Pancreas (tissue), 10 donors: ENCODE measurements around the gene LSM5. TPM values are rescaled to one million over a fixed set of nuclear protein-coding genes. Genes with fewer than 3 reads are reported as not detected.
A peak's percentile ranks its signal among the peaks of the same experiment; 100 is the strongest.

Source experiments
- ATAC-seq, 4 donors: fragments of 200-7000 bp; cut with Tn5 transposase; one replicate each; pipeline versions ENCODE4 v1.8.0 to v1.9.1; 2020; ENCODE audit warnings: mild to moderate bottlenecking in 4 of 4, moderate library complexity in 4 of 4
- DNase-seq, 6 donors: peaks; one replicate each; pipeline ENCODE4 v3.0.0-alpha.2; 2020
- FAIRE-seq: peaks from 2 replicates; lab custom pipeline; 2012; peaks lifted over from hg19 to GRCh38; lab: Jason Lieb, UNC
- H3K27ac ChIP-seq, 4 donors: fragments of 200-600 bp; sonication (generic); 1 replicate in 3 of 4; 2 replicates in 1 of 4; pipeline versions ENCODE4 v1.5.0 to v1.8.0; 2020
- H3K27me3 ChIP-seq, 4 donors: fragments of 200-600 bp; one replicate each; pipeline ENCODE4 v1.8.0; 2021
- H3K36me3 ChIP-seq, 3 donors: fragments of 200-600 bp; sonication (generic) in 1 of 3; one replicate each; pipeline versions ENCODE4 v1.5.0 to v1.8.0; 2020 to 2021
- H3K4me1 ChIP-seq, 3 donors: fragments of 200-600 bp; one replicate each; pipeline ENCODE4 v1.8.0; 2021
- H3K4me3 ChIP-seq, 4 donors: fragments of 200-600 bp; sonication (generic) in 2 of 4; one replicate each; pipeline versions ENCODE4 v1.5.0 to v1.8.0; 2020 to 2021
- H3K9me3 ChIP-seq, 4 donors: fragments of 200-600 bp; one replicate each; pipeline ENCODE4 v1.8.0; 2021
- CTCF ChIP-seq, 4 donors: fragments of 200-600 bp; sonication (generic) in 3 of 4; IDR thresholded peaks; one replicate each; pipeline versions ENCODE4 v1.5.0 to v1.8.0; 2021; ENCODE audit warnings: antibody characterized with exemption in 4 of 4
- WGBS, 2 donors: extraction: QIAGEN DNeasy Blood & Tissue Kit; methylation state at CpG; one replicate each; pipeline ENCODE4 v1.1.7; 2013; 5-methylcytosine and 5-hydroxymethylcytosine counted together
- intact Hi-C, 3 donors: fragments of 100-400 bp; cut with DNase I; formaldehyde crosslinking; loops; one replicate each; pipeline versions ENCODE4 v1.11.1 to v1.14.2; 2022
- polyA plus RNA-seq, 2 donors: library from polyadenylated mRNA; stranded (reverse); fragments of 200-250 nt; gene quantifications; one replicate each; pipeline ENCODE4 v1.2.3, GENCODE V29; 2013
- total RNA-seq, 6 donors: library from RNA; stranded (reverse); fragmentation: NEBNext Ultra II Directional in 4 of 6; extraction: Animal tissue kit (Norgen Biotek cat#: 25700) in 4 of 6; gene quantifications; one replicate each; pipeline versions ENCODE4 v1.2.1 to v1.2.4, GENCODE V29; 2021 to 2023
- donor health status: healthy with polysubstance abuse.
- donor health status: DM: no; HTN: no; CAD: no; lungs with moderate emphysema.
- donor health status: DM: no; HTN: no; CAD: no.
- donor health status: control.
- donor health status: control.
- donor health status: Bipolar disorder and iron deficiency.
- donor health status: DM: yes; HTN: yes; CAD: no.
- donor health status: DM: no; HTN: no; CAD: no.
- donor health status: DM: no; HTN: no; CAD: no.
- donor health status: DM: yes; HTN: yes; CAD: no.

Gene LSM5
- total and polyA plus RNA-seq, 8 donors, result 14.8 to 47.6 (median 21.8) TPM

- no peak for TF ChIP-seq CTCF (IDR thresholded peaks at IDR 0.05)
- 15% methylated on average over 3 of the region's 3 CpGs for WGBS, 2 donors
- intact Hi-C loops, result no loop called here
- H3K9me3 ChIP-seq, result no peaks in the 10 kb centered on the region
- peaks cover 0 to 8% (median 0%) of the 10 kb centered on the region in 3 donors for H3K36me3 ChIP-seq
- H3K4me1 ChIP-seq, result peaks cover 4 to 8% (median 7%) of the 10 kb centered on the region in 3 donors
- peak overlapping the region; percentile 21 to 66 (median 59) for H3K27ac ChIP-seq
- no peaks in the 10 kb centered on the region for H3K27me3 ChIP-seq
- FAIRE-seq (no peak), ATAC-seq (peak; percentile 76 to 90 (median 87)), DNase-seq (peak in 2 of 6 donors; percentile 30 to 31)
- H3K4me3 ChIP-seq, result no peak overlapping the region
These were observed 8.3 kb downstream of the LSM5 start for GRCh38 chr7:32481921-32482320.

- WGBS, 2 donors, result 47 to 68% methylated on average over 1 of the region's 1 CpG
- H3K27ac ChIP-seq, result peak overlapping the region; percentile 21 to 66 (median 59)
- FAIRE-seq, result no peak
These were observed 9.0 kb downstream of the LSM5 start for GRCh38 chr7:32481176-32481575.

GRCh38 chr7:32479574-32480200 lies 10.5 kb downstream of the LSM5 start:
- no peaks in the 10 kb centered on the region for H3K27me3 ChIP-seq
- peak; percentile 42 to 70 (median 64) for ATAC-seq
- peaks cover 4 to 8% (median 7%) of the 10 kb centered on the region in 3 donors for H3K4me1 ChIP-seq
- FAIRE-seq, result no peak
- H3K4me3 ChIP-seq, result no peak overlapping the region
- TF ChIP-seq CTCF (IDR thresholded peaks at IDR 0.05), result peak; percentile 29 to 72 (median 58)
- WGBS, 2 donors, result 67 to 83% methylated on average over 2 of the region's 2 CpGs
- H3K9me3 ChIP-seq, result no peaks in the 10 kb centered on the region
- no peak overlapping the region for H3K27ac ChIP-seq
- intact Hi-C loops, result loop anchor here in 1 of 3 donors (5.0 kb wide), 1 partner anchor 262 kb away; no protein-coding TSS in a partner anchor
- H3K36me3 ChIP-seq, result no peaks in the 10 kb centered on the region
- DNase-seq, result no peak

More at GRCh38 chr7:32481176-32481575, 9.0 kb downstream of the LSM5 start:
- ATAC-seq (peak in 1 of 4 donors; percentile 7), DNase-seq (no peak)
- no peaks in the 10 kb centered on the region for H3K27me3 ChIP-seq
- no peak overlapping the region for H3K4me3 ChIP-seq
- no peaks in the 10 kb centered on the region for H3K9me3 ChIP-seq
- no peak for TF ChIP-seq CTCF (IDR thresholded peaks at IDR 0.05)
- H3K4me1 ChIP-seq, result peaks cover 4 to 8% (median 7%) of the 10 kb centered on the region in 3 donors
- intact Hi-C loops, result no loop called here
- H3K36me3 ChIP-seq, result peaks cover 0 to 2% (median 0%) of the 10 kb centered on the region in 3 donors

- DNase-seq (no peak), FAIRE-seq (no peak), ATAC-seq (no peak)
- H3K9me3 ChIP-seq, result no peaks in the 10 kb centered on the region
- WGBS, 2 donors, result 92 to 93% methylated on average over 1 of the region's 1 CpG
- H3K4me3 ChIP-seq, result no peak overlapping the region
- H3K27ac ChIP-seq, result no peak overlapping the region
- H3K27me3 ChIP-seq, result no peaks in the 10 kb centered on the region
- peaks cover 4 to 8% (median 7%) of the 10 kb centered on the region in 3 donors for H3K4me1 ChIP-seq
- intact Hi-C loops, result loop anchor here in 1 of 3 donors (5.0 kb wide), 1 partner anchor 260 kb away; no protein-coding TSS in a partner anchor
- no peaks in the 10 kb centered on the region for H3K36me3 ChIP-seq
- TF ChIP-seq CTCF (IDR thresholded peaks at IDR 0.05), result no peak
These were observed 12.6 kb downstream of the LSM5 start for GRCh38 chr7:32477649-32477980.
